Activated CD8-positive, alpha-beta memory T cell treated with anti-CD3 and anti-CD28 coated beads for 4 hours (primary cell): ENCODE measurements around the gene OR1J2.
A peak's percentile ranks its signal among the peaks of the same experiment; 100 is the strongest.
"Not testable (repeated sequence)": the region's sequence is repeated elsewhere in the genome, so short reads cannot be mapped to it uniquely, and the experiment has no call there.

Source experiments
- DNase-seq, 2 donors: peaks; one replicate each; pipeline ENCODE4 v3.0.0-alpha.2; 2020; ENCODE audit warnings: low read depth in 2 of 2

OR1J2 gene, protein sequence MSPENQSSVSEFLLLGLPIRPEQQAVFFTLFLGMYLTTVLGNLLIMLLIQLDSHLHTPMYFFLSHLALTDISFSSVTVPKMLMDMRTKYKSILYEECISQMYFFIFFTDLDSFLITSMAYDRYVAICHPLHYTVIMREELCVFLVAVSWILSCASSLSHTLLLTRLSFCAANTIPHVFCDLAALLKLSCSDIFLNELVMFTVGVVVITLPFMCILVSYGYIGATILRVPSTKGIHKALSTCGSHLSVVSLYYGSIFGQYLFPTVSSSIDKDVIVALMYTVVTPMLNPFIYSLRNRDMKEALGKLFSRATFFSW

GRCh38 chr9:122510502-122510901 lies at the start of gene OR1J2:
TSS of gene OR1J2 (plus strand) at chr9:122510802. CDS start at chr9:122510802, 0 bp downstream.
- DNase-seq, result no peak

GRCh38 chr9:122463828-122464632 lies 46.6 kb upstream of the OR1J2 start:
- no peak for DNase-seq

DNA sequence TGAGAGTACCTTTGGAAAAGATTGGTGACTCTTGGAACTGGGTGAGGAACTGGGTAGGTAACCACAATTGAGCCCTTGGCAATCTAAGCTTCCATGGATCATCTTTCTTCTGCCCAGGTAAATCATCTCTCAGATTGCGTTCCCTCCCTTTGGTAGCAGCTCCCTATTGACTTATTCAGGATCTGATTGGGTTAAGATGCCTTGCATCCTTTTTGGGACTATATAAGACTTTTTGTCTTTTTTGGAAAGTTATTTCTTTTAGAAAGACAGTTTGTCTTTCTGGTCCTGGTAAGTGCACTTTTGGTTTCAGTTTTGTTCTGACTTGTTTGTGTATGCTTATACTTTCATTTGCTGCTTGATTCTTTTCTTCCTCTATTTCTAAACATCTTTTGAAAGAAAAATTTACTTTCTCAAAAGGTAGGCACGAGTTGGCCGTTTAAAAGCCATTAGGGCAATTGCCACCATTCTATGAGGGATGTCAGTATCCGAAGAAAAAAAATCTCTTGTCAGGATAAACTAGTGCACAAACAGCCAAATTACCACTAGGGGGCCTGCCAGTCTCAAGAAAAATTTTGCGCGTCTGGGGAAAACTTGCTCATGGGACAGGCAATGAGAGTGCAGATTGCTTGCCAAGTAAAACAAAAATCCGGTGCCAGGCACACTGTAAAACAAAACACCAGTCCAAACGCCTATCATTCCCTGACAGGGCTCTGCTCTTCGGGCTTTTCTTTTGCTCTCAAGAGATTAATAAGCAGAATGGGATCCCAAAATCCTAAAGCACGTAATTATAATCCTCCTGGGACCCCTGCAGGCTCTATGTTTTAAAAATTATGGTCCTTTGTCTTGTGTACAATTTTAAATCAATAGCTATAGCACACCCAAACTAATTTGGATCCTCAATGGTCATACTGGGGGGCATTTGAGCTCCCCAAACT lies 45.7 kb upstream of the OR1J2 start:
- peak; percentile 24 to 43 for DNase-seq

DNA sequence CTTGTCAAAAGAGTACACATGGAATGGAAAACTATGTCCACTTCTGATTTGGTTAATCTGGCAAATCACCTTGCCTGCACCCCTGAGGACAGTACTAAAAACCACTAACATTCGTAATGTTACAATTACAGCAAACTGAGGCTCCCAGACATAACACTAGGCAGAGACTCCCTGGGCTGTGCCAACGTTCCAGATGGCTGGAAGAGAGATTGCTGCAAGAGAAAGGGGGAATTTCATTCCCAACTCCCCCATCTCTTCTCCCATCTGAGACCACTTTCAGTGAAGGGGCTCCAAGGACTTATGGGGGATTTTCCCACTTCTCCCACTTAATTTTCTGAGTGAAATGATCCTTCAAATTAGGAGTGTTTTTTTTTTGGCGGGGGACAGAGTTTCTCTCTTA lies 44.1 kb upstream of the OR1J2 start:
- no peak for DNase-seq

DNA sequence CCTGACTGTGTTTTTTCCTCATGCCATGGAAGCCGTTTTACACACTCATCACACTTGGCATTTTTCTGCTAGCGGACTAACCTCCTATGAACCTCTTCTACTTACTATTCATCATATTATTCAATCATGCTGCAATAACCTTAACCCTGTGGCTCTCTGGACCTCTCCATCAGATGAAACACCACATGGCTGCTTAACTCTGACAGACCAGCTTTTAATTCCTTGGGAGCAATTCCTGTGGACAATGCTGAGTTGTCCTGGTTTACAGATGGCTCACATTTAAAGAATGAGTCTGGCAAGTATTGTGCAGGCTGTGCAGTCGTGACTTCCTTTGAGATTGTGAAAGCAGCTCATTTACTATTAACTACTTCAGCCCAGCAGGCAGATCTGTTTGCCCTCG lies 41.9 kb upstream of the OR1J2 start:
- DNase-seq, result no peak

GRCh38 chr9:122474561-122474960 lies 36.0 kb upstream of the OR1J2 start:
- no peak for DNase-seq

- no peak for DNase-seq
These were observed 34.9 kb upstream of the OR1J2 start for GRCh38 chr9:122475717-122476116.

- DNase-seq, result no peak
These were observed 33.3 kb upstream of the OR1J2 start for GRCh38 chr9:122477346-122477745.

GRCh38 chr9:122477826-122478225 lies 32.8 kb upstream of the OR1J2 start, which contains the start of gene OR1J1:
TSS of gene OR1J1 (minus strand) at chr9:122477926. CDS start at chr9:122477926, 0 bp downstream.
- DNase-seq, result no peak

- DNase-seq, result no peak
These were observed 31.5 kb upstream of the OR1J2 start for GRCh38 chr9:122479062-122479461.

GRCh38 chr9:122498883-122499288 lies 11.7 kb upstream of the OR1J2 start:
- DNase-seq, result no peak

GRCh38 chr9:122506964-122507363 lies 3.6 kb upstream of the OR1J2 start:
- DNase-seq, result no peak

- DNase-seq, result no peak
These were observed 7.6 kb downstream of the OR1J2 start for GRCh38 chr9:122518226-122518625.

GRCh38 chr9:122518841-122519240 lies 8.2 kb downstream of the OR1J2 start, which contains the start of gene OR1J4:
TSS of gene OR1J4 (plus strand) at chr9:122519141. CDS start at chr9:122519141, 0 bp downstream.
- DNase-seq, result no peak

- no peak for DNase-seq
These were observed 8.8 kb downstream of the OR1J2 start for GRCh38 chr9:122519376-122519775.

DNA sequence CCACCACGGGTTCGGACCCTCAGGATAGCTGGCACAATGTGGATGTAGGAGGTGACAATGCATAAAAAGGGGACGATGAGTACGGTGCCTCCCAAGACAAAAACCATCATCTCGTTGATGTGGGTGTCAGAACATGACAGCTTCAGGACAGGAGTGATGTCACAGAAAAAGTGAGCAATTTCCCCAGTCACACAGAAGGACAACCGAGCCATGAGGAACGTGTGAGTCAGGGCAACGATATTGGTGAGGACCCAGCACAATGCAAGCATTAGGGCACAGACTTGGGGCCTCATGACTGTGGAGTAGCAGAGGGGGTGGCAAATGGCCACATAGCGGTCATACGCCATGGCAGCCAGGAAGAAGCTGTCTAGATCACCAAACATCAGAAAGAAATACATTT lies 16.0 kb downstream of the OR1J2 start:
- no peak for DNase-seq

DNA sequence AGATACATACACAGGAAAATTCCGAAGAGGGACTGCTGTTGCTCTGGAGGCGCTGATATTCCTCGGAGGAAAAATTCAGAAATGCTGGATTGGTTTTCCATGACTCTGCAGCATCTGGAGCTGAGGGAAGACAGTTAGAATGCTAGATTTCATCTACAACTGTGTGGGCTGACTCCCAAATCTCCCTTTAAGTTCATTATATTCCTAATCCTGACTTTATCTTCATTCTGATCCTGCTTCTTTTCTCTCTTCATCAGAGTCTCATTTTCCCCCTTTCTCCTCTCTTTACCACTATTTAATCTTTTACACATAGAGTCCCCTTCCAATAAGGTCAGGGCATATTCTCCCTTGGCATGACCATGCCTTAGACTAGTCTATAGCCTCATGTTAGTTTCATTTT lies 16.6 kb downstream of the OR1J2 start, which contains the start of gene OR1N1:
Gene OR1N1 (minus strand): TSS at position 101 of the 400 bp plus-strand sequence. CDS start 0 bp downstream, at position 101.
- no peak for DNase-seq

DNA sequence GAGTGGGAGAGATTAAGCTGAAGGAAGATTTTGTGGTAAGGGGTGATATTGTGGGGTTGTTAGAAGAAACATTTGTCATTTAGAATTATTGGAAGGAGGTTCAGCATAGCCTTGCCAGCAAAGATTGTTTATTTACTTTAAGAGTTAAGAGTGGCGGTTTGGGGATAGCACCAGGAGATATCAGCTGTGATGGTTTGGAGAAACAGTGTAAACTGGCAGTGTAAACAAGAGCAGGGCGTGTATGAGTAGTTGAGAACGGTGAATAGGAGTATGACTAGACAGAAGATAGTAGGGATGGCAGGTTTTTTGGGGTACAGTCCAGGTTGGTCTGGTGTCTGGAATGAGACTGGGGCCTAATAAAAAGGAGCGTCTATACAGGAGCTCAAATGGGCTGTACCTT lies 20.6 kb downstream of the OR1J2 start:
- DNase-seq, result not testable (repeated sequence)

DNA sequence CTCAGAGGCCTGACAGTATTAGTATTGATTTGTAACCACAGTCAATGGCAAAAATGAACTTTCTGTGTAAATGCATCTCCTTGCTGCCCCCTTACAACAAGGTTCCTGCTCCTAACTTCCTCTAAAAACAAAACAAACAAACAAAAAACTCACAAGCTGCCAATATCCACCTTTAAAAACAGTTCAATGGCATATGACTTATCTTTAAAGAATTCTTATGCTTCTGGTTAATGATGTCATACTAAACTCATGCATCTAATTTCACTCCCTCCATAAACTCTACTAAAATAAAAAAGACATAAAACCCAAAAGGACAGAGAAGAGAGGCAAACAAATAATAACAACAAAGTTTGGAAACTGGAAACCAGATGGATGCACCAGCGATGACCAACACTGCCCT lies 25.5 kb downstream of the OR1J2 start:
- no peak for DNase-seq

- DNase-seq, result not testable (repeated sequence)
These were observed 26.5 kb downstream of the OR1J2 start for GRCh38 chr9:122537066-122537465.

GRCh38 chr9:122538757-122539156 lies 28.2 kb downstream of the OR1J2 start:
- no peak for DNase-seq

DNA sequence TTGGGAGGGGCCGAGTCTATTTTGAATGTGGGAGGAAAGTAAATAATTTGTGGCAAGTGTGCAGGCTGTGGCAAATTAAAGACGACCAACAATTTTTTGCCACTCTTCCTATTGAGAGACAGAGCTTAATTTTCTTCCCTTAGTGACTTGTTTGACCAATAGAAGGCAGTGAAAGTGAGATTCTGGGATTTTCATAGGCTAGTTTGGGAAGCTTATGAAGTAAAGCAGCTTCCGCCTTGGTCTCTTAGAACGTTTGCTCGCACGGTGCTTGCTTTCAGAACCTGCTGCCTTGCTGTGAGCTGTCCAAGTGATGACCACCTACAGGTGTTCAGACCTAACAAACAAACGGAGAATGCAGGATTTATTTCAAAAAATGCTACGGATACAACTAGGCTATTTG lies 35.6 kb downstream of the OR1J2 start:
- no peak for DNase-seq
